GM19239 (cell line): ENCODE results near the gene KLF1.
"Not testable (repeated sequence)": the region's sequence is repeated elsewhere in the genome, so short reads cannot be mapped to it uniquely, and the experiment has no call there.

ENCODE experiments used
- DNase-seq: peaks from one replicate; pipeline ENCODE4 v3.0.0; 2011; ENCODE audit warnings: low spot score; ENCODE audit not compliant: insufficient read length
- FAIRE-seq: peaks from 2 replicates; lab custom pipeline; 2011; peaks lifted over from hg19 to GRCh38; lab: Jason Lieb, UNC

KLF1 gene

DNA sequence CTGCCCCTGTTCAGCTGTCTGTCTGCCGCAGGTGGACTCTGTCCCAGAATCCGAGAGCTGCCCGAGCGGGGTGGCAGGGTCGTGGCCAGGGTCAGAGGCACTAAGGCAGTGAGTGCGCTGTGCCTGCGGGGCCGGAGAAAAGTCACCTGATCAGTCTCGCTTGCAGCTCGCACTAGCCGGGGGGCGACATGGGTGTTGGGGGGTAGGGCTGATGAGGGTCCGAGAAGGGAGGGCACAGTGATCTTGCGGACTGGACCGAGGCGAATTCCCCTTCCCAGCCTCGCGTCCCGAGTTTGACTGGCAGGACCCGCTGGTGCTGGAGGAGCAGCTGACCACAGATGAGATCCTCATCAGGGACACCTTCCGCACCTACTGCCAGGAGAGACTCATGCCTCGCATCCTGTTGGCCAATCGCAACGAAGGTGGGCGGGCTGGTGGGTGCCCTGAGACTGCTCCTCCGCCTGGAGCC is 4.6 kb upstream of the KLF1 start:
- FAIRE-seq (no peak), DNase-seq (no peak)

DNA sequence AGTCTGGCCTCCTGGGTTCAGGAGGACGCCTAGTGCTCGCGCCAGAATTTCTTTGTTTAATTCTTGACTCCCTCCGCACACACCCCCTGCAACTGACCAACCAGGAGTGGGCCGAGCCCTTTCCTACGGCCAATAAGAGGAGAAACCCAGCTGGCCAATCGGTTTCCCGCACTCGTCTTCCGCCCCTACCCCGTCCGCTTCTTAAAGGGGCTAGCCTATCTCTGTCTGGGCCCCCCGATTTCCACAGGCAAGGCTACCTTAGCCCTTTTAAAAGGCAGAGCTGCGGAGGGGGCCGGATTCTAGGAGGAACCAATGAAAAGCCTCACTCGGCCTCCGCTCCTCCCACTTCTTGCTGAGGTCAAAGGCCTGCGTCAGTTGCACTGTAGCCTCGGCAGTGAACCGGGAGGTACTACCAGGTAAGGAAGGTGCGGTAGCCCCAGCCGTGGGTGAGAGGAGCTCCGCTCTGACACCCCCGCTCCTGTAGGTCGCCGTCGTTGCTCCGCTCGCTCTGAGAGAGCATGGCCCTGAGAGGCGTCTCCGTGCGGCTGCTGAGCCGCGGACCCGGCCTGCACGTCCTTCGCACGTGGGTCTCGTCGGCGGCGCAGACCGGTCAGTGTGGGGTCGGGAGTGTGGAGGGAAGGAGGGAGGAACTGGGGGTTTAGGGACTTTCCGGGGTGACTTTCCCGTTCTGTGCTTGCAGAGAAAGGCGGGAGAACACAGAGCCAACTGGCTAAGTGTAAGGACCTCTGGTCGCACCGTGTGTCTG is 4.0 kb upstream of the KLF1 start, which contains the start of gene GCDH:
Gene GCDH, plus strand, starts transcription at position 374 of the 766 bp plus-strand sequence. Its CDS starts 145 bp downstream, at position 519.
- peak; percentile 94 for DNase-seq
- peak; percentile 99 for FAIRE-seq

DNA sequence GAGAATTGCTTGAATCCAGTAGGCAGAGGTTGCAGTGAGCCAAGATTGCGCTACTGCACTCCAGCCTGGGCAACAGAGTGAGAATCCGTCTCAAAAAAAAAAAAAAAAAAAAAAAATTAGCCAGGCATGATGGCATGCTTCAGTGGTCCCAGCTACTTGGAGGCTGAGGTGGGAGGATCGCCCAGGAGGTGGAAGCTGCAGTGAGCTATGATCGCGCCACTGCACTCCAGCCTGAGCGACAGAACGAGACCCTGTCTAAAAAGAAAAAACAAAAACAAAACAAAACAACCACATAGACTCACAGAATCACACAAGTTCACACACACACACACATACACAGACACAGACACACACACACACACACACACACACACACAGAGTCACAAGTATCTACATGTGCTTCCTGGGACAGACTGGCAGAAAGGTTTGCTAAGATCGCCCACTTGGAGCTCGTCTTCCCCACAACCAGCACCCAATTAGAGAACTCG is 3.3 kb upstream of the KLF1 start:
- FAIRE-seq, DNase-seq: not testable (repeated sequence)

DNA sequence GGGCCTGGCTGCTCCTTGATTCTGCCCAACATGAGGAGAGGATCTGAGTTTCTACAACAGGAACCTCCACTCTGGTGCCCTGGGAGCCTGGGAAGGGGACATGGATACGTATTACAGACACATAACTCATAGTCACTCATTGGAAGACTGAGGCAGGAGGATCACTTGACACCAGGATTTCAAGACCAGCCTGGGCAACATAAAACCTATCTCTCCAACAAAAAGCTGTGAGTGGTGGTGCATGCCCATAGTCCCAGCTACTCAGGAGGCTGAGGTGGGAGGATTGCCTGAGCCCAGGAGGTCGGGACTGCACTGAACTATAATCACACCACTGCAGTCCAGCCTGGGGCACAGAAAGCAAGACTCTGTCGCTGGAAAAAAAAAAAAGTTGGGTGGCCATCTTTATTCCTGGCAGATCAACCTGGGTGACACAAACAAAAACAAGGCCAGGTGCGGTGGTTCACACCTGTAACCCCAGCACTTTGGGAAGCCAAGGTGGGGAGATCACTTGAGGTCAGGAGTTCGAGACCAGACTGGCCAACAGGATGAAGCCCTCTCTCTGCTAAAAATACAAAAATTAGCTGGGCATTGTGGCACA is 1.1 kb upstream of the KLF1 start:
- no peak for FAIRE-seq
- no peak for DNase-seq

DNA sequence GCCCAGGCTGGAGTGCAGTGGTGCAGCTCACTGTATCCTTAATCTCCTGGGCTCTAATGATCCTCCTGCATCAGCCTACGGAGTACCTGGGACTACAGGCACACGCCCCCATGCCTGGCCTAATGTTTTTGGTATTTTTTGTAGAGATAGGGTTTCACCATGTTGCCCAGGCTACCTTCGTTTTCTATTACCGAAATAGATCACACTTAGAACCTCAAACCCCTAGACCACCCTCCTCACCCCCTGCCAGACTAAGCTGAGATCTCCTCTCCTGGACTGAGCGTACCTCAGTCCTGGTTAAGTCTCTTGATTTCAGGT is 391 bp downstream of the KLF1 start:
- DNase-seq = no peak
- no peak for FAIRE-seq

DNA sequence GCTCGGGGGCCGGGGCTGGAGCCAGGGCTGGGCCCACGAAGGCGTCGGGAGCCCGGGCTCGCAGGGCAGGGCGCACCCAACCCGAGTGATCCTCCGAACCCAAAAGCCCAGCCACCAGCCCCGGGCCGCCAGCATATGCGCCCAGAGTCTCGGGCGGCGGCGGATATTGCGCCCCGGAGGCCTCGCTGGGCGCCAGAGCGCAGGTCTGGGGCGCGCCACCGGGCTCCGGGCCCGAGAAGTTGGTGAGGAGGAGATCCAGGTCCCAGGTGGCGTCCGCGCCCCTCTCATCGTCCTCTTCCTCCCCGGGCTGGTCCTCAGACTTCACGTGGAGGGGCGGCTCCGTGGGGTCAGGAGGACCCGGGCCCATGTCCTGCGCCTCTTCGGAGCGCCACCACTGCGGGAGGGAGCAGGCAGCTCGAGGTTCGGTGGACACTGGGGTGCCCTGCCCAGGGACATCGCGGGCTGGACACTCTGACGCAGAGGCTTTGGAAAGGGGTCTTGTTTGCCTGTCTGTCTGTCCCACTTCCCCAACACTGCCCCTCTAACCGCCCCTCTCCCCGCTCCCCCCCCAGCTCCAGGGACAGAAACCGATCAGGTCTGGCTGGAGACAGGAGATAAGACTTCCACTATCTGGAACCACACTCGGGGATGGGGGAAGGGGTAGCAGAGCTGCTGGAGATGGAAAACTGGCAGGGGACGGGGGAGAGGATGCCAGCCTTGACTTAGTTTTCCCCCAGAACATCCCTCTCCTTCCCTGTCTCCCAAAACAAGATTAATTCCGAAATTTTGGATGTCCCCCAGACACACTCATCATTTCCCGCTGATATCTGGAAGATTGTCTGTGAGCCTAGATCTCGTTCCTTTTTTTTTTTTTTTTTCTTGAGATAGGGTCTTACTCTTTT is 1.0 kb downstream of the KLF1 start:
- FAIRE-seq = no peak
- no peak for DNase-seq

DNA sequence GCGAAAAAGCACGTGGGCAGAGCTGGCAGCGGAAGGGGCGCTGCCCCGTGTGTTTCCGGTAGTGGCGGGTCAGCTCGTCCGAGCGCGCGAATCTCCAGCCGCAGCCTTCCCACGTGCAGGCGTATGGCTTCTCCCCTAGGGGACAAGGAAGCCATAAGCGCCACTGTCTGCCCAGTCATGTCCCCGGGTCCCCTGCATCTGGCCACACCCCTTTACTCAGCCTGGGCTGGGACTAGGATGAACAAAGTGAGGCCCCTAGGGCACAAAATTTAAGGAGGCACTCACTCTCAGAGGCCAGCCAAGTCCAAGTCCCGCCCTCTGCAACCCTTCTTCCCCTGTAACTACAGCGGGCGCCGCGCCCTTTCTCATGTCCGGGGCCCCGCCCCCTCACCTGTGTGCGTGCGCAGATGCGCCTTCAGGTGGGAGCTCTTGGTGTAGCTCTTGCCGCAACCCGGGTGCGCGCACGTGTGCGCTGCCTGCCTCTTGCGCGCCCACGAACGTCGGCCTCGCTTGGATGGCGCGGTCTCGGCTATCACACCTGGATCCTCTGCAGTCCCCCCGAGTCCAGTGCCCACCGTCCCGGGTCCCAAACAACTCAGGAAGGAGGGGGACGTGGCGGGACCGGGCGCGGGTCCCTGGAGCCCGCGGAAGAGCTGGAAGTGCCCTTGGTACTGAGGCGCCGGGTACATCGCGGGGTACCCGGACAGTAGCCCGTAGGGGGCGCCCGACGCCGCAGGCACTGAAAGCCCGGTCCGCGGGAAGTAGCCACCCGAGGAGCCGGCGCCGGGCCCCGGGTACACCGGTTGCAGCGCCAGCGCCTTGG is 1.9 kb downstream of the KLF1 start:
- DNase-seq (no peak), FAIRE-seq (peak; percentile 89)

DNA sequence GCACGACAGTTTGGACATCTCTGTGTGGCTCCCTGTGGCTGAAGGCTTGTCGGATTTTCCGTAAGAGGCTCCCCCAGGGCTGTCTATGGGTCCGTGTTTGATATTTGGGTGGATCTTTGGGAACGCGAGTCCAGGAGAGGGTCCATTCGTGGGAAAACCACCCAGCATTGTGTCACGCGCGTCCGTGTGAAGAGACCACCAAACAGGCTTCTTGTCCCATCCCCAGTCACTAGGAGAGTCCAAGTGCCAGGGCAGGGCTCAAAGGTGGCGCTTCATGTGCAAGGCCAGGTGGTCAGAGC is 2.4 kb downstream of the KLF1 start:
- FAIRE-seq = no peak
- no peak for DNase-seq

DNA sequence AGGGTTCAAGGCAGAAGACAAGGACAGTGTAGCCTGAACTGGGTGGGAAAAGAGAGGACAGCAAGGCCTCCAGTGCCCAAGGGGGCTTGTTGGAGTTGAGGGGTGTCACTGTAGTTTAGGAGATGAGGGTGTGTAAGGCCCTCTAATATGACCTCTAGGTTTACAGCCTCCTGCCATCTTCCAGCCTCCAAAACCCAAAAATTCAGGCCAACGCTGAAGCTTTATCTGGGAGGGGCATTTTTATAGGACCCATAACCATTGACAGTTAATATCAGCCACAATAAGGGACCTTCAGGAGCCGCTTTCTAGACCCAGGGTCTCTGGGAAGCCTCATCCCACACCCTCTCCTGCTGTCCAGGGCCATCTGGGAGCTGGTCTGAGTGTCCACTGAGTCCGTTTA is 2.8 kb downstream of the KLF1 start:
- FAIRE-seq (no peak), DNase-seq (no peak)

DNA sequence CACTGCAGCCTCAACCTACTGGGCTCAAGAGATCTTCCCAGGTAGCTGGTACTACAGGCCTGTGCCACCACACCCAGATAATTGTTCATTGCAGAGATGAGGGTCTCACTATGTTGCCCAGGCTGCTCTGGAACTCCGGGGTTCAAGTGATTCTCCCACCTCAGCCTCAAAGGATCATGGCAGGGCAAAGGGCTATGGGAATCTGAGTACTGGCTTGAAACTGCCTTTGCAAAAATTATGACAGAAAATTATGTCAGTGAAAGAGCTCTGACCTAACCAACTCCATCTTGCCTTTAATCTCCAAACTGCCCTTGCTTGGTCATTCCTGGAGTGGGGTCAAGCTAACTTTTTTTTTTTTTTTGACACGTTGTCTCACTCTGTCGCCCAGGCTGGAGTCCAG is 4.4 kb downstream of the KLF1 start:
- no peak for DNase-seq
- FAIRE-seq = no peak

DNA sequence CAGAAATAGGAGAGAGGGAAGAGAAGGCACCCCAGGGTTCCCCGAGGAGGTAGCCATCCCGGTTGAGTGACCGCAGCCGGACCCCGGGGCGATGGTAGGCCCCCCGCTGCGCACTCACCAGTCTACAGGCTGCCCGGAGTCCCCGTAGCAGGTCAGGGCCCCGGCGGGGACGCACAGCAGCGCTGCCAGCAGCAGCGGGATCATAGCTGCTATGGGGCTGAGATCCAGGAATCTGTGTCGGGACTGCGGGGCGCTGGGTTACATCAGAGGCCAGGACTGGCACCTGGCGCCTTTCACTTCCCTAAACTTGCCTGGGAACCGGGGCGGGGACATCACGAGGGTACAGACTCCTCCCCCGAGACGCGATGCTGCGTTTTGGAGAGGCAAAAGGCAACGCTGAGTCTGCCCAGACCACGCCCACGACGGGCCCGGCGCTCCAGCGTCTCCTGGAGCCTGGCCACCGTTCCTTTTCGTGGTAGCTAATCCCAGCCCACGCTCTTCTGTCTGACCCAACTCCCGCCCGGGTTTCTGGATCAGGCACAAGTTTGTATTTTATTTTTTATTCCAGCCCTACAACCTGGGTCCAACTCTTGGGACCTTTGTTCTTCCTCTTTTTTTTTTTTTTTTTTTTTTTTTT is 5.7 kb downstream of the KLF1 start, which contains the start of gene DNASE2:
Gene DNASE2, minus strand, starts transcription at position 278 of the 637 bp plus-strand sequence. Its CDS starts 74 bp downstream, at position 204.
- DNase-seq = peak; percentile 99
- peak; percentile 91 for FAIRE-seq

DNA sequence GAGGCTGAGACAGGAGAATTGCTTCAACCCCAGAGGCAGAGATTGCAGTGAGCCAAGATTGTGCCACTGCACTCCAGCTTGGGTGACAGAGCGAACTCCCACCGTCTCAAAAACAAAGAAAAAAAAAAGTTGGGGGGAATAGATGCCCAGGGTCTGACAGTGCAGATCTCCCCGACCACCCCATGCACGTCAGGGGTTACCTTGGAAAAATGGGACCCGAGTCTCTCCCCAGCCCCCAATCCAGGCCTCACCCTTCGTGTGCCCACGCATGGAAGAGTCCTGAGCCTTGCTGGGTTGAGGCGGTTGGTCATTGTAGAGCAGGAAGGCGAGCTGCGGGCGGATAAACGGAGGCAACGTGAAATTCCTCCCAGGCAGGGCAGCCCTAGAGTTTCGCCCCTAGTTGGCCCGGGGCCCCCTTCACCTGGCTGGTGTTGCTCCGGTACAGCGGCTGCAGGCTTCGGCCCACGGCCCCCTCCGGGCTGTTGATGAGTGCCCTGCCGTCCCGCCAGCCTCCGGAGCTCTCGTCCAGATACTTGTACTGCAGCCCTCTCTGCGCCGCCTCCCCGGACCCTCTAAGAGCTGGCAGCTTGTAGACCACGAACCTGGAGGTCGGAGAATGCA is 6.3 kb downstream of the KLF1 start:
- FAIRE-seq (no peak), DNase-seq (no peak)

DNA sequence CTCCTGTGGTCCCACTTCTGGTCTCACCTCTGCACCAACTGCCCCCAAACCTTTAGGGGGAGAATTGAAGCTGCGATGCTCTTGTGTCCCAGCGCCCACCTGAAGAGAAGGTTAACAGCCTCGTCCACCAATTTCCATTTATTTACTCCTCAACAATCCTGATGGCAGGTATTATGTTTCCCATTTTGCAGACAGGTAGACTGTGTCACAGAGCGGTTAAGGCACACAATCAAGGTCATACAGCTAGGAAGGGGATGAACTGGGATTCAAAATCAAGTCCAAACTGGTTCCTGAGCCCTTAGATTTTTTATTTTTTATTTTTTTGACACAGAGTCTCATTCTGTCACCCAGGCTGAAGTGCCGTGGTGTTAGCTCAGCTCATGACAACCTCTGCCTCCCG is 11.9 kb downstream of the KLF1 start:
- DNase-seq = no peak
- no peak for FAIRE-seq

DNA sequence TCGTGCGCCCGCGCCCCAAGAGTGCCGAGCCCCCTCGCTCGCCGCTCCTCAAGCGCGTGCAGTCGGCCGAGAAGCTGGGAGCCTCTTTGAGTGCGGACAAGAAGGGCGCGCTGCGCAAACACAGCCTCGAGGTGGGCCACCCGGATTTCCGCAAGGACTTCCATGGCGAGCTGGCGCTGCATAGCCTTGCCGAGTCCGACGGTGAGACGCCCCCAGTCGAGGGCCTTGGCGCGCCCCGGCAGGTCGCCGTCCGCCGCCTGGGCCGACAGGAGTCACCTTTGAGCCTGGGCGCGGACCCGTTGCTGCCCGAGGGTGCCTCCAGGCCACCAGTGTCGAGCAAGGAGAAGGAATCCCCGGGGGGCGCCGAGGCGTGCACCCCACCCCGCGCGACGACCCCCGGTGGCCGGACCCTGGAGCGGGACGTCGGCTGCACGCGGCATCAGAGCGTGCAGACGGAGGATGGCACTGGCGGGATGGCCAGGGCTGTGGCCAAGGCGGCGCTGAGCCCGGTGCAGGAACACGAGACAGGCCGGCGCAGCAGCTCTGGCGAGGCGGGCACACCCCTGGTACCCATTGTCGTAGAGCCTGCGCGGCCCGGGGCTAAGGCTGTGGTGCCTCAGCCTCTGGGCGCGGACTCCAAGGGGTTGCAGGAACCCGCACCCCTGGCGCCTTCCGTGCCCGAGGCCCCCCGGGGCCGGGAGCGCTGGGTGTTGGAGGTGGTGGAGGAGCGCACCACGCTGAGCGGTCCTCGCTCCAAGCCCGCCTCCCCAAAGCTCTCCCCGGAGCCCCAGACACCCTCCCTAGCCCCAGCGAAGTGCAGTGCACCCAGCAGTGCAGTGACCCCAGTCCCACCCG is 12.9 kb downstream of the KLF1 start:
- FAIRE-seq = no peak
- no peak for DNase-seq

DNA sequence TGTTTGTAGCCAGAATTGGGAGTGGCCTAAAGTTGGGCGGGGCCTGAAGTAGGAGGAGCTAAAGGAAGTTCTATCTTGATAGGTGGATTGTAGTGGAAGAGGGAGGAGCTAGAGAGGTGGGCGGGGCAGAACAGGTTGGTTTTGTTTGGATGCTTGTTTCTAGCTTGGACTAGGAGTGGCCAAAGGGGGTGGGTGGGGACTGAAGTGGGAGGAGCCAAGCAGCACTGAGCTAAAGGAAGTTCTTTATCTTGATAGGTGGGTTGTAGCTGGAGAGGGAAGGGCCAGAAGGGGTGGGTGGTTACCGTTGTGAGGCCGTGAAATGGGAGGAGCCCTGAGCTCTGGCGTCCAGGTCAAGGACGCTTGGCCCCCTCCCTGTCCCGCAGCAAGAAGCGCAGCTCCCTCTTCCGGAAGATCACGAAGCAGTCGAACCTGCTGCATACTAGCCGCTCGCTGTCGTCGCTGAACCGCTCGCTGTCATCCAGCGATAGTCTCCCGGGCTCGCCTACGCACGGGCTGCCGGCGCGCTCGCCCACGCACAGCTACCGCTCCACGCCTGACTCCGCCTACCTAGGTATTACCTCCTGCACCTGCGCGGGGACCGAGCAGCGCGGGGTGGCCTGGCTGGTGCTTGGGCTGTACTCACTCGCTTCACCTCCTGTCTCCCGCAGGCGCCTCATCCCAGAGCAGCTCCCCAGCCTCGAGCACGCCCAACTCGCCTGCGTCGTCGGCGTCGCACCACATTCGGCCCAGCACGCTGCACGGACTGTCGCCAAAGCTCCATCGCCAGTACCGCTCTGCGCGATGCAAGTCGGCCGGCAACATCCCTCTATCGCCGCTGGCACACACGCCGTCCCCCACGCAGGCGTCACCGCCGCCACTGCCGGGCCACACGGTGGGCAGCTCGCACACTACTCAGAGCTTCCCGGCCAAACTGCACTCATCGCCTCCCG is 13.8 kb downstream of the KLF1 start:
- DNase-seq (no peak), FAIRE-seq (no peak)

DNA sequence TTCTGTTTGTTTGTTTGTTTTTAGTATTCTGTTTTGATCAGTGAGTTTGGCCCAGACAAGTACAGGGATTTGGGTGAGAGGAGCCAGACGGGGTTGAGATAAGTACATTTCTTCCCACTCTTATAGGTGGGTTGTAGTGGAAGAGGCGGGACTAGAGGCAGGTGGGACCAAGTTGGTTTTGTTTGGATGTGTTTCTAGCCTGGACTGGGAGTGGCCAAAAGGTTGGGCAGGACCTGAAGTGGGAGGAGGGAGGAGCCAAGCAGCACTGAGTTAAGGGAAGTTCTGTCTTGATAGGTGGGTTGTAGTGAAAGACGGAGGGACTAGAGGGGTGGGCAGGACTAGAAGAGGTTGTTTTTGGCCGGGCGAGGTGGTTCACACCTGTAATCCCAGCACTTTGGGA is 14.7 kb downstream of the KLF1 start:
- no peak for FAIRE-seq
- no peak for DNase-seq

DNA sequence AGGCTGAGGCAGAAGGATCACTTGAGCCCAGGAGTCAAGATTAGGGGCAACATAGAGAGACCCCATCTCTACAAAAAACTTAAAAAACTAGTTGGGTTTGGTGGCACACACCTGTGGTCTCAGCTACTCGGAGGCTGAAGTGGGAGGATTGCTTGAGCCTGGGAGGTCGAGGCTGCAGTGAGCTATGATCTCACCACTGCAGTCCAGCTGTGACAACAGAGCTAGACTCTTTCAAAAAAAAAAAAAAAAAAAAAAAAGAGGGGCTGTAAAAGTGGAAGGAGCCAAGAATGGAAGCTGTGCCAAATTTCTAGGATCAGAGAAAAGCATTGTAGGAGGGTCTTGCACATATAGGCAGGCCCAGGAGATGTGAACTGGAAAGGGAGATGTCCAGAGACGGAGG is 15.3 kb downstream of the KLF1 start:
- no peak for FAIRE-seq
- DNase-seq = no peak
